NT2/D1 (cell line): Measurements from ENCODE around the gene FAM107B.

Experiments
- SUZ12 ChIP-seq: IDR thresholded peaks from 2 replicates; pipeline ENCODE4 v1.6.1; 2011; ENCODE audit not compliant: insufficient read length, insufficient read depth; ENCODE audit errors: extremely low read depth
- YY1 ChIP-seq: IDR thresholded peaks from 2 replicates; pipeline ENCODE4 v1.6.1; 2011; ENCODE audit not compliant: insufficient read length, insufficient read depth
- ZNF274 ChIP-seq: IDR thresholded peaks from 2 replicates; pipeline ENCODE4 v1.6.1; 2011; ENCODE audit warnings: mild to moderate bottlenecking, low read depth, low read length

DNA sequence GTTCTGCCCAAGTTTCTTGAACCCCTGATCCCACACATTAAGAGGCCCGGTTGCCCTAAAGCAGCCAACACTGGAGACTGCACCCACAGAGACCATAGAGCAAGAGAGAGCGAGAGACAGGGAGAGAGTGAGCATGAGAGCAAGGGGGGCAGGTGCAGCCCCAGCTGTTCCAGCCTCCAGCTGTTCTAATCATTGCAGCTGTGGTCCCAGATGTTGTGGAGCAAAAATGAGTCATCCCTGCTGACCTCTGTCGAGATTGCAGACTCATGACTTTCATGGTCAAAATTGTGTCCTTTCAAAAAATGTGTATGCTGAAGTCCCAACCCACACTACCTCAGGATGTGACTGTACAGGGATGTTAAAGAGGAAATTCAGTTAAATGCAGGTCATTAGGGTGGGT, 300.0 kb downstream of the FAM107B start:
- TF ChIP-seq ZNF274 (no peak), YY1 (no peak), SUZ12 (no peak)
